Endothelial cell (in vitro differentiated cells): Measurements from ENCODE around the gene POMGNT2. TPM values are rescaled to one million over a fixed set of nuclear protein-coding genes. Genes with fewer than 3 reads are reported as not detected.

Experiments
- DNase-seq: peaks from one replicate; pipeline ENCODE4 v3.0.0; 2021; ENCODE audit warnings: low spot score
- H3K27ac Mint-ChIP-seq: one replicate; pipeline ENCODE4 v1.8.0; 2021; ENCODE audit warnings: mixed read lengths, inconsistent platforms; ENCODE audit not compliant: unreplicated experiment
- H3K27me3 Mint-ChIP-seq: one replicate; pipeline ENCODE4 v1.8.0; 2021; ENCODE audit warnings: mild to moderate bottlenecking, moderate library complexity, mixed read lengths, inconsistent platforms; ENCODE audit not compliant: unreplicated experiment
- H3K36me3 Mint-ChIP-seq: one replicate; pipeline ENCODE4 v1.8.0; 2021; ENCODE audit warnings: mild to moderate bottlenecking, low read depth, mixed read lengths, inconsistent platforms; ENCODE audit not compliant: unreplicated experiment
- H3K4me1 Mint-ChIP-seq: one replicate; pipeline ENCODE4 v1.8.0; 2021; ENCODE audit warnings: mild to moderate bottlenecking, mixed read lengths, inconsistent platforms; ENCODE audit not compliant: unreplicated experiment
- H3K4me3 Mint-ChIP-seq: one replicate; pipeline ENCODE4 v1.8.0; 2021; ENCODE audit warnings: mild to moderate bottlenecking, mixed read lengths, inconsistent platforms; ENCODE audit not compliant: unreplicated experiment
- H3K9me3 Mint-ChIP-seq: one replicate; pipeline ENCODE4 v1.8.0; 2021; ENCODE audit warnings: mixed read lengths, inconsistent platforms; ENCODE audit not compliant: unreplicated experiment
- CTCF ChIP-seq: fragments of 200-600 bp; sonication (generic); IDR thresholded peaks from one replicate; pipeline ENCODE4 v1.5.0; 2021; ENCODE audit warnings: antibody characterized with exemption; ENCODE audit not compliant: unreplicated experiment
- total RNA-seq: library from RNA; stranded (reverse); fragmentation: NEBNext Ultra II Directional; extraction: Animal tissue kit (Norgen Biotek cat#: 25700); gene quantifications from one replicate; pipeline ENCODE4 v1.2.1, GENCODE V29; 2021; ENCODE audit not compliant: unreplicated experiment

POMGNT2 gene
- total RNA-seq, 1 donor from 2014 or later: 12.1 TPM

GRCh38 chr3:43132870-43133636, 27.2 kb upstream of the POMGNT2 start:
- Mint-ChIP-seq H3K27ac (peak overlapping the region; percentile 26), H3K36me3 (no peaks in the 10 kb centered on the region), H3K4me3 (no peak overlapping the region), H3K27me3 (peaks cover 2% of the 10 kb centered on the region), H3K9me3 (no peaks in the 10 kb centered on the region), H3K4me1 (no peaks in the 10 kb centered on the region)
- no peak for TF ChIP-seq CTCF
- no peak for DNase-seq

GRCh38 chr3:43132193-43132592, 26.3 kb upstream of the POMGNT2 start:
- H3K36me3 Mint-ChIP-seq: no peaks in the 10 kb centered on the region
- H3K9me3 Mint-ChIP-seq: no peaks in the 10 kb centered on the region
- DNase-seq: no peak
- peaks cover 2% of the 10 kb centered on the region for H3K27me3 Mint-ChIP-seq
- H3K27ac Mint-ChIP-seq: no peak overlapping the region
- no peaks in the 10 kb centered on the region for H3K4me1 Mint-ChIP-seq
- TF ChIP-seq CTCF: no peak
- no peak overlapping the region for H3K4me3 Mint-ChIP-seq

- DNase-seq: no peak
- Mint-ChIP-seq H3K4me1 (no peaks in the 10 kb centered on the region), H3K27me3 (no peaks in the 10 kb centered on the region), H3K27ac (no peak overlapping the region), H3K4me3 (no peak overlapping the region), H3K36me3 (no peaks in the 10 kb centered on the region), H3K9me3 (no peaks in the 10 kb centered on the region)
- no peak for TF ChIP-seq CTCF
These were observed 22.6 kb upstream of the POMGNT2 start for GRCh38 chr3:43128464-43128863.

- no peak for DNase-seq
- Mint-ChIP-seq H3K27ac (no peak overlapping the region), H3K27me3 (no peaks in the 10 kb centered on the region), H3K36me3 (no peaks in the 10 kb centered on the region), H3K4me3 (no peak overlapping the region), H3K4me1 (no peaks in the 10 kb centered on the region), H3K9me3 (no peaks in the 10 kb centered on the region)
- no peak for TF ChIP-seq CTCF
These were observed 20.7 kb upstream of the POMGNT2 start for GRCh38 chr3:43126536-43126935.

GRCh38 chr3:43123895-43124294, 18.0 kb upstream of the POMGNT2 start:
- DNase-seq: no peak
- Mint-ChIP-seq H3K36me3 (no peaks in the 10 kb centered on the region), H3K27me3 (no peaks in the 10 kb centered on the region), H3K27ac (no peak overlapping the region), H3K4me3 (no peak overlapping the region), H3K4me1 (peaks cover 6% of the 10 kb centered on the region), H3K9me3 (no peaks in the 10 kb centered on the region)
- TF ChIP-seq CTCF: no peak
